CD4-positive, alpha-beta memory T cell (primary cell): ENCODE measurements around the gene ARF3. TPM values are rescaled to one million over a fixed set of nuclear protein-coding genes. Genes with fewer than 3 reads are reported as not detected.

ENCODE experiments used
- CTCF ChIA-PET: fragments of 350-600 bp; sonication (Branson Sonifier 250); formaldehyde crosslinking; loops from one replicate; lab custom pipeline; 2021; ENCODE audit warnings: inconsistent platforms; ENCODE audit not compliant: partially characterized antibody; lab: Charles Lee
- POLR2A ChIA-PET: fragments of 350-600 bp; sonication (Branson Sonifier 250); formaldehyde crosslinking; loops from one replicate; lab custom pipeline; 2021; ENCODE audit not compliant: partially characterized antibody; lab: Charles Lee
- DNase-seq, 5 donors: peaks; one replicate each; pipeline versions ENCODE4 v3.0.0 to v3.0.0-alpha.2; 2020 to 2022; ENCODE audit warnings: mixed read lengths in 1 of 5
- H3K27ac ChIP-seq: one replicate; pipeline ENCODE4 v1.7.0; 2013; ENCODE audit warnings: low read depth, low read length
- H3K27me3 ChIP-seq: 2 replicates; pipeline ENCODE4 v1.7.0; 2013; ENCODE audit warnings: mild to moderate bottlenecking, low read length, moderate library complexity; ENCODE audit not compliant: insufficient read depth
- H3K36me3 ChIP-seq: 2 replicates; pipeline ENCODE4 v1.7.0; 2013; ENCODE audit warnings: mild to moderate bottlenecking, low read length, moderate library complexity; ENCODE audit not compliant: insufficient read depth
- H3K4me1 ChIP-seq: 2 replicates; pipeline ENCODE4 v1.7.0; 2013; ENCODE audit warnings: mild to moderate bottlenecking, low read length, moderate library complexity; ENCODE audit not compliant: insufficient read depth
- H3K4me3 ChIP-seq, 2 donors: one replicate each; pipeline ENCODE4 v1.7.0; 2013; ENCODE audit warnings: low read length in 2 of 2, mild to moderate bottlenecking in 1 of 2
- H3K9me3 ChIP-seq, 2 donors: one replicate each; pipeline ENCODE4 v1.7.0; 2013; ENCODE audit warnings: low read length in 2 of 2, control low read depth in 1 of 2; ENCODE audit not compliant: control insufficient read depth in 1 of 2
- H3K27ac Mint-ChIP-seq, 7 donors: one replicate each; pipeline ENCODE4 v1.8.0; 2020 to 2021; ENCODE audit warnings: mixed read lengths in 7 of 7, mild to moderate bottlenecking in 6 of 7, inconsistent platforms in 3 of 7, moderate library complexity in 3 of 7
- H3K27me3 Mint-ChIP-seq, 2 donors: one replicate each; pipeline ENCODE4 v1.8.0; 2020 to 2021; ENCODE audit warnings: mixed read lengths in 2 of 2
- H3K36me3 Mint-ChIP-seq, 2 donors: one replicate each; pipeline ENCODE4 v1.8.0; 2020 to 2021; ENCODE audit warnings: mixed read lengths in 2 of 2, inconsistent platforms in 1 of 2, mild to moderate bottlenecking in 1 of 2
- H3K4me1 Mint-ChIP-seq, 4 donors: one replicate each; pipeline ENCODE4 v1.8.0; 2020 to 2021; ENCODE audit warnings: mixed read lengths in 4 of 4, mild to moderate bottlenecking in 1 of 4
- H3K4me3 Mint-ChIP-seq, 8 donors: one replicate each; pipeline ENCODE4 v1.8.0; 2020 to 2021; ENCODE audit warnings: mixed read lengths in 8 of 8, mild to moderate bottlenecking in 7 of 8, moderate library complexity in 6 of 8, inconsistent platforms in 3 of 8
- H3K9me3 Mint-ChIP-seq, 8 donors: one replicate each; pipeline ENCODE4 v1.8.0; 2020 to 2021; ENCODE audit warnings: mixed read lengths in 8 of 8, mild to moderate bottlenecking in 5 of 8, inconsistent platforms in 3 of 8, moderate library complexity in 1 of 8
- intact Hi-C: fragments of 100-400 bp; cut with micrococcal nuclease; formaldehyde crosslinking; loops from one replicate; pipeline ENCODE4 v1.15.1; 2023
- polyA plus RNA-seq, 2 donors: library from polyadenylated mRNA; unstranded; fragments of 300-500 nt; fragmentation: Illumina TruSeq; gene quantifications; one replicate each; pipeline ENCODE4 v1.2.3, GENCODE V29; 2021
- total RNA-seq, 2 experiments: library from RNA; stranded (reverse); gene quantifications; one replicate each; pipeline ENCODE4 v1.2.3, GENCODE V29; 2021

The ARF3 gene
- total and polyA plus RNA-seq, 4 experiments from 2014 or later, result 22.6 to 77.5 (median 50.5) TPM

DNA sequence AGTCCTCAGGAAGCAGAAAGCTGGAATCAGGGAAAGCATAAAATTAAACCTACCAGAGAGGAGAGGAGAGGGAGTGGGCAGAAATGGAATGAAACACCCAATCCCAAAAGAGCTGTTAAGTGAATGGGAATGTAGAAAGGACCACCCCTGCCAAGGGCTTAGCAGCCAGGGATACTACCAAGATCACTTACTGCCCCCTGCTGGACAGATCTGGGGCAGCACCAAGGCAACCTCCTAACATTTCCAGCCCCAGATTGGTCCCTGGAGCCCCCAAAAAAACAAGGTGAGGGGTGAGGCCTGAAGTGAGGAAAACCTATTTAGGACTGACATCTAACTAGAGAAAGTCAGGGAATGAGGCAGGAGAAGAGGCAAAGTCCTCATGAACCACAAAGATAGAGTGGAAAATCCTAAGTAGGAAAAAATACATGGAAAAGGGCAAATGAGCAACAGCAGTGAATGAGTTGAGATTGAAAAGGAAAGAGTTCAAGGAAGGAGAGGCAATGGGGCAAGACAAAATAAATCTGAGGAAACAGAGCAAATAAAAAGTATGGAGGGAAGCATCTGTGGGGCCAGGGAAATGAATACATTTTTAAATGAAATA lies 20.8 kb downstream of the ARF3 start:
- ChIA-PET CTCF (interaction anchor here (0.7 to 10.3 kb wide), 15 partner anchors 10 to 82 kb away, joined by 3 to 190 read pairs (median 11); partner anchors contain the start of genes ARF3, DDX23, FKBP11 and WNT1), POLR2A (interaction anchor here (0.6 to 6.0 kb wide), 10 partner anchors 12 to 84 kb away, joined by 3 to 70 read pairs (median 4); partner anchors contain the start of genes ARF3, DDX23, FKBP11 and RND1)
- Histone ChIP-seq H3K36me3 (peaks cover 29% of the 10 kb centered on the region), H3K27ac (peak overlapping the region; percentile 71), H3K27me3 (no peaks in the 10 kb centered on the region), H3K4me3 (no peak overlapping the region), H3K9me3 (no peaks in the 10 kb centered on the region), H3K4me1 (peaks cover 45% of the 10 kb centered on the region)
- H3K36me3 Mint-ChIP-seq, result peaks cover 48 to 55% of the 10 kb centered on the region in 2 donors
- DNase-seq, result peak; percentile 74 to 82 (median 78)
- H3K4me1 Mint-ChIP-seq, result peaks cover 31 to 50% (median 38%) of the 10 kb centered on the region in 4 donors
- H3K27ac Mint-ChIP-seq, result peak overlapping the region; percentile 86 to 97 (median 95)
- peaks cover 0 to 2% (median 0%) of the 10 kb centered on the region in 8 donors for H3K9me3 Mint-ChIP-seq
- no peak overlapping the region for H3K4me3 Mint-ChIP-seq
- intact Hi-C loops, result loop anchor here (1.0 to 2.0 kb wide), 7 partner anchors 12 to 83 kb away; partner anchors contain the start of gene ARF3
- no peaks in the 10 kb centered on the region for H3K27me3 Mint-ChIP-seq

- DNase-seq, result no peak
Observed at GRCh38 chr12:48934312-48934706, 23.0 kb downstream of the ARF3 start.

GRCh38 chr12:48933664-48934311 lies 23.5 kb downstream of the ARF3 start:
- H3K9me3 ChIP-seq, result no peaks in the 10 kb centered on the region
- peak overlapping the region; percentile 71 for H3K27ac ChIP-seq
- Mint-ChIP-seq H3K27me3 (no peaks in the 10 kb centered on the region), H3K9me3 (peaks cover 0 to 2% (median 0%) of the 10 kb centered on the region in 8 donors), H3K4me1 (peaks cover 41 to 70% (median 47%) of the 10 kb centered on the region in 4 donors), H3K27ac (peak overlapping the region; percentile 86 to 98 (median 97)), H3K4me3 (peak overlapping the region; percentile 62 to 87 (median 84)), H3K36me3 (peaks cover 43 to 45% of the 10 kb centered on the region in 2 donors)
- peak; percentile 69 to 79 (median 77) for DNase-seq
- no peak overlapping the region for H3K4me3 ChIP-seq
- H3K27me3 ChIP-seq, result no peaks in the 10 kb centered on the region
- ChIA-PET CTCF (interaction anchor here (0.7 to 10.3 kb wide), 18 partner anchors 10 to 123 kb away, joined by 3 to 190 read pairs (median 4); partner anchors contain the start of genes ARF3, DDX23, FKBP11 and RND1), POLR2A (interaction anchor here (0.6 to 6.0 kb wide), 14 partner anchors 9 to 1126 kb away, joined by 3 to 70 read pairs (median 10); partner anchors contain the start of genes ARF3, DDX23, FKBP11 and RND1)
- H3K36me3 ChIP-seq, result peaks cover 13% of the 10 kb centered on the region
- peaks cover 45% of the 10 kb centered on the region for H3K4me1 ChIP-seq
- intact Hi-C loops, result no loop called here

More at GRCh38 chr12:48934312-48934706, 23.0 kb downstream of the ARF3 start:
- ChIA-PET POLR2A (interaction anchor here (1.2 to 6.0 kb wide), 11 partner anchors 10 to 82 kb away, joined by 3 to 70 read pairs (median 11); partner anchors contain the start of genes ARF3, DDX23, FKBP11 and RND1), CTCF (interaction anchor here (0.7 to 10.3 kb wide), 18 partner anchors 11 to 119 kb away, joined by 3 to 190 read pairs (median 4); partner anchors contain the start of genes ARF3, DDX23, FKBP11 and RND1)
- intact Hi-C loops, result no loop called here
- Histone ChIP-seq H3K9me3 (no peaks in the 10 kb centered on the region), H3K4me3 (no peak overlapping the region), H3K4me1 (peaks cover 45% of the 10 kb centered on the region), H3K27me3 (no peaks in the 10 kb centered on the region), H3K36me3 (peaks cover 18% of the 10 kb centered on the region), H3K27ac (peak overlapping the region; percentile 71)
- Mint-ChIP-seq H3K4me1 (peaks cover 41 to 69% (median 47%) of the 10 kb centered on the region in 4 donors), H3K9me3 (peaks cover 0 to 2% (median 0%) of the 10 kb centered on the region in 8 donors), H3K36me3 (peaks cover 48 to 50% of the 10 kb centered on the region in 2 donors), H3K27me3 (no peaks in the 10 kb centered on the region), H3K4me3 (peak overlapping the region; percentile 62 to 87 (median 84)), H3K27ac (peak overlapping the region; percentile 86 to 98 (median 97))

- Mint-ChIP-seq H3K27me3 (no peaks in the 10 kb centered on the region), H3K4me1 (peaks cover 41 to 70% (median 47%) of the 10 kb centered on the region in 4 donors), H3K9me3 (peaks cover 0 to 2% (median 0%) of the 10 kb centered on the region in 8 donors), H3K4me3 (peak overlapping the region; percentile 50 to 87 (median 82)), H3K36me3 (peaks cover 35 to 36% of the 10 kb centered on the region in 2 donors), H3K27ac (peak overlapping the region; percentile 86 to 98 (median 97))
- Histone ChIP-seq H3K27ac (peak overlapping the region; percentile 71), H3K27me3 (no peaks in the 10 kb centered on the region), H3K36me3 (peaks cover 12% of the 10 kb centered on the region), H3K4me1 (peaks cover 45% of the 10 kb centered on the region), H3K4me3 (no peak overlapping the region), H3K9me3 (no peaks in the 10 kb centered on the region)
- intact Hi-C loops, result no loop called here
- CTCF ChIA-PET, result interaction anchor here (0.7 to 10.3 kb wide), 9 partner anchors 9 to 123 kb away, joined by 3 to 190 read pairs (median 4); partner anchors contain the start of genes FKBP11, RND1 and WNT1
- POLR2A ChIA-PET, result interaction anchor here (0.7 to 6.0 kb wide), 11 partner anchors 8 to 238 kb away, joined by 3 to 70 read pairs (median 11); partner anchors contain the start of genes ARF3, DDX23, FKBP11 and WNT1
- peak in 1 of 5 donors; percentile 43 for DNase-seq
Observed at GRCh38 chr12:48932878-48933277, 24.4 kb downstream of the ARF3 start.

DNA sequence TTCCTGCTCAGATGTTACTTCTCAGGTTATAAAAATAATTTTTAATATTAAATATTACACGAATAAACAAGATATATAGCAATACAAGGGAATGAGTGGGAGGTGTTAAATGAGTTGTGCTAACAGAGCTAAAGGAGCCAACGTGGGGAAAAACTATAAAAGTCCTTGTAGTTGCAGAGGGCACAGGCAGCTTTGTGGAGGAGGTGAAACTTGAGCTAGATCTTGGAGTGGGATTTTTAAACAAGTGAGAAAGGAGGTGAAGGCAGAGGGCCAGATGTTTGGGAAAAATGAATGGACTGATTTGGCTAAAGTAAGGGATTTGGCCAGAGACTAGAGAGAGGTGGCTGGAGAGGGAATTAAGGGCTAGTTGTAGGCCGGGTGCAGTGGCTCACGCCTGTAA lies 26.8 kb downstream of the ARF3 start:
- Histone ChIP-seq H3K9me3 (no peaks in the 10 kb centered on the region), H3K27ac (no peak overlapping the region), H3K27me3 (no peaks in the 10 kb centered on the region), H3K4me1 (peaks cover 39% of the 10 kb centered on the region), H3K4me3 (no peak overlapping the region), H3K36me3 (peaks cover 12% of the 10 kb centered on the region)
- Mint-ChIP-seq H3K36me3 (peaks cover 25 to 26% of the 10 kb centered on the region in 2 donors), H3K4me1 (peaks cover 41 to 69% (median 49%) of the 10 kb centered on the region in 4 donors), H3K27me3 (no peaks in the 10 kb centered on the region), H3K27ac (peak overlapping the region in 4 of 7 donors; percentile 29 to 88 (median 70)), H3K4me3 (peak overlapping the region in 2 of 8 donors; percentile 26 to 42), H3K9me3 (no peaks in the 10 kb centered on the region)
- no peak for DNase-seq
- POLR2A ChIA-PET, result interaction anchor here (1.2 to 1.4 kb wide), 2 partner anchors 13 to 50 kb away, joined by 3 to 4 read pairs; no protein-coding TSS in a partner anchor
- CTCF ChIA-PET, result interaction anchor here (1.0 to 9.9 kb wide), 7 partner anchors 9 to 77 kb away, joined by 3 to 57 read pairs (median 9); partner anchors contain the start of gene WNT1
- intact Hi-C loops, result no loop called here

DNA sequence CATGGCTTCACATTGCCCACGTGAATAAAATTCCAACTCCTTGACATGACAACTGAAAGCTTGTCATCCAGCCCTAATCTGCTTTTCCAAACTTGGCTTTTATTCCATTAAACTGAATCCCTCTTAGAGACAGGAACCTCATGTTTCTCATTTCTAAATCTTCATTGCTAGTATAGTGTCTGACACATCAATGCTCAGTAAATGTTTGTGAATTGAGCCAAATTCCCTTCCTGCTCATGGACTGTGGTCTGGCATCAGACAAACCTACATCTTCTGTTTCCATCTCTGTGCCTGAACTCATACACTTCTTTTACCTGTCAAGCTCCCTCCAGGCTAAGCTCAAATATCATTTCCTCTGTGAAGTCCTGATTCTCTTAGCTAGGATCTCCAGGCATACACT lies 27.7 kb downstream of the ARF3 start:
- Mint-ChIP-seq H3K9me3 (peaks cover 0 to 2% (median 0%) of the 10 kb centered on the region in 8 donors), H3K4me3 (peak overlapping the region in 2 of 8 donors; percentile 8 to 46), H3K4me1 (peaks cover 39 to 66% (median 45%) of the 10 kb centered on the region in 4 donors), H3K27me3 (no peaks in the 10 kb centered on the region), H3K36me3 (peaks cover 26 to 31% of the 10 kb centered on the region in 2 donors), H3K27ac (peak overlapping the region in 5 of 7 donors; percentile 22 to 83 (median 76))
- intact Hi-C loops, result no loop called here
- H3K27ac ChIP-seq, result no peak overlapping the region
- no peak for DNase-seq
- ChIA-PET CTCF (interaction anchor here (0.8 to 9.9 kb wide), 10 partner anchors 12 to 413 kb away, joined by 3 to 57 read pairs (median 6); partner anchors contain the start of gene WNT1), POLR2A (interaction anchor here (0.7 to 1.4 kb wide), 2 partner anchors 9 to 12 kb away, joined by 3 to 4 read pairs; no protein-coding TSS in a partner anchor)
- no peaks in the 10 kb centered on the region for H3K27me3 ChIP-seq
- H3K4me1 ChIP-seq, result peaks cover 30% of the 10 kb centered on the region
- no peak overlapping the region for H3K4me3 ChIP-seq
- H3K36me3 ChIP-seq, result peaks cover 12% of the 10 kb centered on the region
- no peaks in the 10 kb centered on the region for H3K9me3 ChIP-seq
